GM19238 (cell line): Measurements from ENCODE around the gene BNC2.

ENCODE experiments used
- DNase-seq: peaks from one replicate; pipeline ENCODE4 v3.0.0; 2011; ENCODE audit warnings: low spot score; ENCODE audit not compliant: insufficient read length

The BNC2 gene

GRCh38 chr9:16869131-16869881 is 1.2 kb downstream of the BNC2 start:
- DNase-seq = no peak

GRCh38 chr9:16868701-16869100 is 1.8 kb downstream of the BNC2 start:
- no peak for DNase-seq

GRCh38 chr9:16867576-16868311 is 2.7 kb downstream of the BNC2 start:
- DNase-seq = no peak

GRCh38 chr9:16866587-16866986 is 3.9 kb downstream of the BNC2 start:
- DNase-seq = no peak

GRCh38 chr9:16864649-16865434 is 5.6 kb downstream of the BNC2 start:
- DNase-seq = no peak

GRCh38 chr9:16848179-16848578 is 22.3 kb downstream of the BNC2 start:
- DNase-seq = no peak

- no peak for DNase-seq
These were observed 23.5 kb downstream of the BNC2 start for GRCh38 chr9:16846986-16847385.

- DNase-seq = no peak
These were observed 24.1 kb downstream of the BNC2 start for GRCh38 chr9:16846367-16846766.

- no peak for DNase-seq
These were observed 35.7 kb downstream of the BNC2 start for GRCh38 chr9:16834817-16835216.

GRCh38 chr9:16833296-16833835 is 37.1 kb downstream of the BNC2 start:
- no peak for DNase-seq

- DNase-seq = no peak
These were observed 38.4 kb downstream of the BNC2 start for GRCh38 chr9:16832101-16832500.

- DNase-seq = no peak
These were observed 39.7 kb downstream of the BNC2 start for GRCh38 chr9:16830806-16831205.

- DNase-seq = no peak
These were observed 41.9 kb downstream of the BNC2 start for GRCh38 chr9:16828340-16829281.

- no peak for DNase-seq
These were observed 44.4 kb downstream of the BNC2 start for GRCh38 chr9:16825971-16826625.

GRCh38 chr9:16825331-16825725 is 45.1 kb downstream of the BNC2 start:
- DNase-seq = no peak

- DNase-seq = no peak
These were observed 45.7 kb downstream of the BNC2 start for GRCh38 chr9:16824545-16825330.

GRCh38 chr9:16823906-16824305 is 46.6 kb downstream of the BNC2 start:
- no peak for DNase-seq

GRCh38 chr9:16821344-16821743 is 49.1 kb downstream of the BNC2 start:
- no peak for DNase-seq

- no peak for DNase-seq
These were observed 53.0 kb downstream of the BNC2 start for GRCh38 chr9:16817514-16817913.
